ENCODE data around the gene KIDINS220. TPM values are rescaled to one million over a fixed set of nuclear protein-coding genes. Genes with fewer than 3 reads are reported as not detected.
A peak's percentile ranks its signal among the peaks of the same experiment; 100 is the strongest.

The KIDINS220 gene
- total and polyA plus RNA-seq, 9 of the 15 experiments (the other 6 are each of a cell fraction or from before 2014, with no cell fraction given): 15.2 to 48.0 (median 34.4) TPM

- TF ChIP-seq, protein P1, sequence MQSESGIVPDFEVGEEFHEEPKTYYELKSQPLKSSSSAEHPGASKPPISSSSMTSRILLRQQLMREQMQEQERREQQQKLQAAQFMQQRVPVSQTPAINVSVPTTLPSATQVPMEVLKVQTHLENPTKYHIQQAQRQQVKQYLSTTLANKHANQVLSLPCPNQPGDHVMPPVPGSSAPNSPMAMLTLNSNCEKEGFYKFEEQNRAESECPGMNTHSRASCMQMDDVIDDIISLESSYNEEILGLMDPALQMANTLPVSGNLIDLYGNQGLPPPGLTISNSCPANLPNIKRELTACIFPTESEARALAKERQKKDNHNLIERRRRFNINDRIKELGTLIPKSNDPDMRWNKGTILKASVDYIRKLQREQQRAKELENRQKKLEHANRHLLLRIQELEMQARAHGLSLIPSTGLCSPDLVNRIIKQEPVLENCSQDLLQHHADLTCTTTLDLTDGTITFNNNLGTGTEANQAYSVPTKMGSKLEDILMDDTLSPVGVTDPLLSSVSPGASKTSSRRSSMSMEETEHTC (IDR thresholded peaks at IDR 0.05): peak; percentile 63
- TF ChIP-seq, protein P2, sequence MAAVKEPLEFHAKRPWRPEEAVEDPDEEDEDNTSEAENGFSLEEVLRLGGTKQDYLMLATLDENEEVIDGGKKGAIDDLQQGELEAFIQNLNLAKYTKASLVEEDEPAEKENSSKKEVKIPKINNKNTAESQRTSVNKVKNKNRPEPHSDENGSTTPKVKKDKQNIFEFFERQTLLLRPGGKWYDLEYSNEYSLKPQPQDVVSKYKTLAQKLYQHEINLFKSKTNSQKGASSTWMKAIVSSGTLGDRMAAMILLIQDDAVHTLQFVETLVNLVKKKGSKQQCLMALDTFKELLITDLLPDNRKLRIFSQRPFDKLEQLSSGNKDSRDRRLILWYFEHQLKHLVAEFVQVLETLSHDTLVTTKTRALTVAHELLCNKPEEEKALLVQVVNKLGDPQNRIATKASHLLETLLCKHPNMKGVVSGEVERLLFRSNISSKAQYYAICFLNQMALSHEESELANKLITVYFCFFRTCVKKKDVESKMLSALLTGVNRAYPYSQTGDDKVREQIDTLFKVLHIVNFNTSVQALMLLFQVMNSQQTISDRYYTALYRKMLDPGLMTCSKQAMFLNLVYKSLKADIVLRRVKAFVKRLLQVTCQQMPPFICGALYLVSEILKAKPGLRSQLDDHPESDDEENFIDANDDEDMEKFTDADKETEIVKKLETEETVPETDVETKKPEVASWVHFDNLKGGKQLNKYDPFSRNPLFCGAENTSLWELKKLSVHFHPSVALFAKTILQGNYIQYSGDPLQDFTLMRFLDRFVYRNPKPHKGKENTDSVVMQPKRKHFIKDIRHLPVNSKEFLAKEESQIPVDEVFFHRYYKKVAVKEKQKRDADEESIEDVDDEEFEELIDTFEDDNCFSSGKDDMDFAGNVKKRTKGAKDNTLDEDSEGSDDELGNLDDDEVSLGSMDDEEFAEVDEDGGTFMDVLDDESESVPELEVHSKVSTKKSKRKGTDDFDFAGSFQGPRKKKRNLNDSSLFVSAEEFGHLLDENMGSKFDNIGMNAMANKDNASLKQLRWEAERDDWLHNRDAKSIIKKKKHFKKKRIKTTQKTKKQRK (IDR thresholded peaks at IDR 0.05; ENCODE audit: borderline replicate concordance, low read depth, low read length): no peak
Measured at GRCh38 chr2:8836971-8837794, at the start of gene KIDINS220 (continued).

- Histone ChIP-seq H3K36me3 (ENCODE audit: control insufficient read depth, insufficient read depth, low read length) (peaks cover 45% of the 10 kb centered on the region), H3K9ac (ENCODE audit: insufficient read depth in 1 of 2, low read depth in 2 of 2, low read length in 2 of 2) (no peak overlapping the region), H3K4me2 (ENCODE audit: insufficient read depth, low read length) (no peak overlapping the region), H3K27ac (ENCODE audit: extremely low read depth, low read depth, low read length) (no peak overlapping the region), H3K9me1 (ENCODE audit: control insufficient read depth, insufficient read depth, low read length) (no peaks in the 10 kb centered on the region), H2AFZ (ENCODE audit: low read depth, low read length) (no peak overlapping the region), H3K4me1 (replicated peaks in 1 of 2; ENCODE audit: control insufficient read depth in 2 of 2, insufficient read depth in 2 of 2, low read length in 2 of 2) (peaks cover 0 to 4% of the 10 kb centered on the region in 2 experiments; a peak in 2 of 5 replicates), H3K4me3 (no peak overlapping the region), H3K79me2 (ENCODE audit: control insufficient read depth, insufficient read depth, low read length) (peaks cover 15% of the 10 kb centered on the region; the same call in 2 of the 3 replicates), H3K27me3 (ENCODE audit: control insufficient read depth in 2 of 2, insufficient read depth in 2 of 2, low read length in 2 of 2) (no peaks in the 10 kb centered on the region), H4K20me1 (replicated peaks; ENCODE audit: control insufficient read depth, insufficient read depth, low read length) (no peaks in the 10 kb centered on the region), H3K9me3 (replicated peaks; ENCODE audit: control insufficient read depth, insufficient read depth, low read depth, low read length) (no peaks in the 10 kb centered on the region)
- BruUV-seq (replicated peaks): no TSS peak
- in situ Hi-C loops (cut with MboI): no loop called here
- WGBS (ENCODE audit: insufficient coverage, low coverage, missing lambda C conversion rate): 72% methylated on average over 2 of the region's 2 CpGs
- ChIA-PET CTCF (ENCODE audit: low intra/inter-chr PET ratio) (no interaction called here), POLR2A (no interaction called here)
- FAIRE-seq: no peak
- intact Hi-C loops (cut with micrococcal nuclease): no loop called here
- DNase-seq (ENCODE audit: extremely low read depth in 1 of 4, low spot score in 3 of 4): no peak
- no peak for ATAC-seq
- TF ChIP-seq, protein P3, sequence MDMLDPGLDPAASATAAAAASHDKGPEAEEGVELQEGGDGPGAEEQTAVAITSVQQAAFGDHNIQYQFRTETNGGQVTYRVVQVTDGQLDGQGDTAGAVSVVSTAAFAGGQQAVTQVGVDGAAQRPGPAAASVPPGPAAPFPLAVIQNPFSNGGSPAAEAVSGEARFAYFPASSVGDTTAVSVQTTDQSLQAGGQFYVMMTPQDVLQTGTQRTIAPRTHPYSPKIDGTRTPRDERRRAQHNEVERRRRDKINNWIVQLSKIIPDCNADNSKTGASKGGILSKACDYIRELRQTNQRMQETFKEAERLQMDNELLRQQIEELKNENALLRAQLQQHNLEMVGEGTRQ (CRISPR knock-in tag; IDR thresholded peaks at IDR 0.05): no peak
- TF ChIP-seq SNRNP70 (optimal IDR thresholded peaks at IDR 0.05; ENCODE audit: low read depth, low read length): no peak
- TF ChIP-seq, protein P4, sequence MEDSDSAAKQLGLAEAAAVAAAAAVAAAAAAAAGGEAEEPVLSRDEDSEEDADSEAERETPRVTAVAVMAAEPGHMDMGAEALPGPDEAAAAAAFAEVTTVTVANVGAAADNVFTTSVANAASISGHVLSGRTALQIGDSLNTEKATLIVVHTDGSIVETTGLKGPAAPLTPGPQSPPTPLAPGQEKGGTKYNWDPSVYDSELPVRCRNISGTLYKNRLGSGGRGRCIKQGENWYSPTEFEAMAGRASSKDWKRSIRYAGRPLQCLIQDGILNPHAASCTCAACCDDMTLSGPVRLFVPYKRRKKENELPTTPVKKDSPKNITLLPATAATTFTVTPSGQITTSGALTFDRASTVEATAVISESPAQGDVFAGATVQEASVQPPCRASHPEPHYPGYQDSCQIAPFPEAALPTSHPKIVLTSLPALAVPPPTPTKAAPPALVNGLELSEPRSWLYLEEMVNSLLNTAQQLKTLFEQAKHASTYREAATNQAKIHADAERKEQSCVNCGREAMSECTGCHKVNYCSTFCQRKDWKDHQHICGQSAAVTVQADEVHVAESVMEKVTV (CRISPR knock-in tag; IDR thresholded peaks at IDR 0.05): no peak
- no peak for TF ChIP-seq SREBF1 (IDR thresholded peaks at IDR 0.05; ENCODE audit: borderline replicate concordance, low read depth, low read length)
- no peak for TF ChIP-seq TRIM24 (IDR thresholded peaks at IDR 0.05)
- TF ChIP-seq ZNF395 (CRISPR knock-in tag; IDR thresholded peaks at IDR 0.05): no peak
- no peak for TF ChIP-seq RBFOX2 (IDR thresholded peaks at IDR 0.05; ENCODE audit: low read depth, low read length)
- no peak for TF ChIP-seq RBM22 (IDR thresholded peaks at IDR 0.05; ENCODE audit: low read depth, low read length, poor library complexity, severe bottlenecking)
Measured at GRCh38 chr2:8886876-8887275, 49.5 kb upstream of the KIDINS220 start.

All from K562 (cell line).